ENCODE results near the gene AKAP8.

- TF ChIP-seq CTCF (IDR thresholded peaks at IDR 0.05), result no peak
- no peak for TF ChIP-seq POLR2A (IDR thresholded peaks at IDR 0.05)
These were observed 21.8 kb upstream of the AKAP8 start for GRCh38 chr19:15401397-15401710.

Data from esophagus squamous epithelium (tissue), 4 donors.